GM19395 (cell line): ENCODE data around the gene BOLA1.
"Not testable (repeated sequence)": the region's sequence is repeated elsewhere in the genome, so short reads cannot be mapped to it uniquely, and the experiment has no call there.

Experiments
- ATAC-seq: cut with Tn5 transposase; IDR thresholded peaks from one replicate; pipeline ENCODE4 v1.9.1; 2021; ENCODE audit warnings: mild to moderate bottlenecking, moderate library complexity; ENCODE audit not compliant: unreplicated experiment

BOLA1 gene

DNA sequence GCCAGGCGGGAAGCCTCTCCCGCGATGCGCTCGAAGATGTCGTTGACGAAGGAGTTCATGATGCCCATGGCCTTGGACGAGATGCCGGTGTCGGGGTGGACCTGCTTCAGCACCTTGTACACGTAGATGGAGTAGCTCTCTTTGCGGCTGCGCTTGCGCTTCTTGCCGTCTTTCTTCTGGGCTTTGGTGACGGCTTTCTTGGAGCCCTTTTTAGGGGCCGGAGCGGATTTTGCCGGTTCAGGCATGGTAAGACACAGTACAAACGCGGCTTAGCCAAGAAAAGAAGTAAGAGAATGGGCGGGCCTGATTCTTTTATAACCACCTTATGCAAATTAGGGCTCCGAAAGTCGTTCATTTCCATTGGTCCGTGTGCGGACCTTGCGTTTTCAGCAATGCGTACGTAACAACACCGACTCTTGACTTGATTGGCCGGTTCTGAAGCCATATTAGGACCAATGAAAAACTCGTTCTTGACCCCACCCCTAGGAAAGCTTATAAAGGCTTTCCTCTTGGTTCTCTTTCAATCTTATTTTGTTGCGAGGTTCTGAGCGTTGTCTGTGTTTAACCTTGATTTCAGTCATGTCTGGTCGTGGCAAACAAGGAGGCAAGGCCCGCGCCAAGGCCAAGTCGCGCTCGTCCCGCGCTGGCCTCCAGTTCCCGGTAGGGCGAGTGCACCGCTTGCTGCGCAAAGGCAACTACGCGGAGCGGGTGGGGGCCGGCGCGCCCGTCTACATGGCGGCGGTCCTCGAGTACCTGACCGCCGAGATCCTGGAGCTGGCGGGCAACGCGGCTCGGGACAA is 12.8 kb upstream of the BOLA1 start:
- ATAC-seq, result peak; percentile 68

GRCh38 chr1:149887196-149887455 is 12.2 kb upstream of the BOLA1 start:
- ATAC-seq, result not testable (repeated sequence)

DNA sequence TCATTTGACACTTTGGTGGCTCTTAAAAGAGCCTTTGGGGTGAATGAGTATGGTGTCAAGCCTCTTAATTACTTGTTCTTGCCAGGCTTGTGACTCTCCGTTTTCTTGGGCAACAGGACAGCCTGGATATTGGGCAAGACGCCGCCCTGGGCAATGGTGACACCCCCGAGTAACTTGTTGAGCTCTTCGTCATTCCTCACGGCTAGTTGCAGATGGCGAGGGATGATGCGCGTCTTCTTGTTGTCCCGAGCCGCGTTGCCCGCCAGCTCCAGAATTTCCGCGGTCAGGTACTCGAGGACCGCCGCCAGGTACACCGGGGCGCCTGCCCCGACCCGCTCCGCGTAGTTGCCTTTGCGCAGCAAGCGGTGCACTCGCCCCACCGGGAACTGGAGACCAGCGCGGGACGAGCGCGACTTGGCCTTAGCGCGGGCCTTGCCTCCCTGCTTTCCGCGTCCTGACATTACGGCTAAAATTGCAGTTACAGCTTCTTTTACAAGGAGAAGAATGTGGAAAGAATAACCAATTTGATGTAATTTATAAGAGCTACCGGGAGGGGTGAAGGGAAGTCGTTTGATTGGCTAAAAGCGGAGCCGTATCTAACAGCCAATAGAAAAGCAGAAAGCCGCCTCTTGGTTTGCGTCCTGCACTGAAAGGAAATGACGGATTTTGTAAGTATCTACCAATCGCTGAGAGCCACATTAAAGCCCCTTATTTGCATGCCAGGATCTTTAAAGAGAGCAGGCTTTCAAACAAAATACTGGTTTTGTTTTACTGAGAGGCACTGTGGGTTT is 11.7 kb upstream of the BOLA1 start:
- peak; percentile 55 for ATAC-seq

DNA sequence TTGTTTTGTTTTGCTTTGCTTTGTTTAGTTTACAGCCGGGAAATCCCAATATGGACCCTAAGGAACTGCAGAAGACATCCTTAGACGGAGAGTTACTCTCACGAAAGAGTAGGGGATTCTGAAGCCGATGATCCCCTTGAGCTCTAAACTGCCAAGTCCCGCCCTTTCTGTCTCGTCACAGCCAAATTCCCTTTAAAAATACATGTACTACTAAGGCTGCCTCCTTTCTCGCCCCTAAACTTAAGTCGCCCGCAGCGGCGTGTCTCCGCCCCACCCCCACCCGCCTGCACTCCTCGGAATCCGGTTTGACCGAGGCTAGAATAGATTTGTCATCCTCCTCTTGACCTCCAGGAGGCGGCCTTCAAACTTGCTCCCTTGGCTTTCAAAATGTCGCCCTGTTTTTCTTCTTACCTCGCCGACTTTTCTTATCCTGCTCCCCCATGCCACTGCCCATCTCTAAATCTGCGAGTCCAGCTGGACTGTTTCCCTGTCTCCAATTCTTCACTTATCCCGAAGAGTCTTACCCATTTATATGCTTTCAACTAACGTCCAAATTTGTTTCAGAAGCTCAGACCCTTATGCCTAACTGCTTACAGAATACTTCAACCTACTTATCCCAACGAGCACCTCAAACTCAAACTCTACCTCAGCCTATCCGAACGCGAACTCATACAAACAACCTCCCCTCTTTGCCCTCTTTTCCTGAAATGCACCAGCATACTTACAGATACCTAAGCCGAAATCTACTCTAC is 10.9 kb upstream of the BOLA1 start:
- peak; percentile 29 for ATAC-seq

GRCh38 chr1:149888999-149889289 is 10.4 kb upstream of the BOLA1 start:
- no peak for ATAC-seq

GRCh38 chr1:149896575-149896974 is 2.8 kb upstream of the BOLA1 start:
- no peak for ATAC-seq

DNA sequence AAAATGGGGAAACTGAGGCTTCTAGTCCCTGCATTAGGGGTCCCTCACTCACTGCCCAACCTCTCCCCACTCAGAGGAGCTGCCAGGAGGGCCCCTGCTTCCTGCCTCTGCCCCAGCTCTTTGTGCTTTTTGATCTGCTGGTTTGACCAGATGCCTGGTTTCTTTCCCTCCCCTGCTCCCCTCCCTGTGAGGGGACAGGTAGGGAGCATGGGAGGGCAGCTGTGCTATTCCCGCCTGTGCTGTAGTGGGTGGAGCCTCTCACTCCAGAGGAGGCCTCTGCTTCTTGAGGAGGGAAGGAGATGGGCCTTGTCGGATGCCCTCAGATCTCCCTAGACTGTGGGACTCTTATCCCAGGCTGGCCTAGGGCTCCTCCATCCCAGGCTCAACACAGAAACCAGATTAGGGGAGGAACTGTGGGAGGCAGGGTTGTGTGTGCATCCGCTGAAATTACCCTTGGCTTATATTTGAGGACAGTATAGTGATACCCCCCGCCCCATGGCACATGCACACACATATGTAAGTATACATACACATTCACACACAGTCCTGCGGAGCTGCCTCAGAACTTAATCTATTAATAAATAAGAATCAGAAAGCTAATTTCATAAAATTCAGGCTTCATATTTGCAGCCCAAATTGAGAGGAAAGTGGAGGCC is 4.6 kb downstream of the BOLA1 start:
- ATAC-seq, result no peak

GRCh38 chr1:149906570-149907075 is 7.3 kb downstream of the BOLA1 start:
- ATAC-seq, result no peak

DNA sequence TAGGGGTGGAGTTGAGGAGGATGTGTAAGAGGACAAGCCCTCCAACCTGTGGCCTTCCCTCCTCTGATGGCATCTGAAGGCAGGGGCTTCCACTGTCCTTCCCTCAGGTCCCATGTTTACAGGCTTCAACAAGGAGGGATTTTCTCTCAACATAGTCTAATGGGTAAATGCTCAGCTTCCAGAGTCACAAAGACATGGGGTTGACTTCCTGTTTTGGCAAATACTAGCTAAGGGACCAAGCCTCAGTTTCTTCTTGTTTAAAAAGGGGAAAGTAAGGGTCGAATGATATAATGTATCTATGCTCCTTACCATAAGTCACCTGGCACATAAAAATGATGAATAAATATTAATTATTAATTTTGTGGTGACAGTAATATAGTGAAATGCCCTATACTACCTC is 15.2 kb downstream of the BOLA1 start:
- no peak for ATAC-seq

GRCh38 chr1:149915429-149916192 is 16.2 kb downstream of the BOLA1 start:
- no peak for ATAC-seq

DNA sequence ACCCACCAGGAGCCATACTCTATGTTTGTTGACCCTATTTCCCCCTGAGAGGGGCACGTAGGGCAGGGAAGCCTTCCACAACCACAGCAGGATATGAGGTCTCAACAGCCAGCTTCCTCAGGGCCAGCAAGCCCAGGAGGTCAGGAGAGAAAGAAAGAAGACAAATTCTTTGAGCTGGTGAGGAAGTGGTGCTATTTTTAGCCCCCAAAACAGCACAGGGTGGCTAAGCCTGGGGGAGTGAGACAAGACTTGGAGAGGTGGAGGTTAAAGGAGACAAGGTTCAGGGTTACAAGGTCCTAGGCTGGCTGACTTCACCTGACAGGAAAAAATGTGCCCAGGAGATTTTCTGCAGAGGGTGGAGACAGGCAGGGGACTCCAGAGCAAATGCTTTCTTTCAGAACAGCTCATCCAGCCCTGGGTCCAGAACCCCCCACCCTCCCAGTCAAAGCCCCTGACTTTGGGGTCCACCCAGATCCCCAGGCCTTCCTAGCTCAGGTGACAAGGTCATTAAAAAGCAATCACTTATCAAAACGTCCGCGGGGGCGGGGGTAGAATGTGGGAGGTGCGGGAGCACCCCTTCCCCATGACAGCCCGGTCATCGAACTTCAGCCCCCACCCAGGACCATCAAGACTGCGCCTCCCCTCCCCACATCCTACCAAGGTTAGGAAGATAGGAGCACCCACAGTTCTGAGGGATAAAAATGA is 17.0 kb downstream of the BOLA1 start:
- no peak for ATAC-seq

GRCh38 chr1:149916898-149917252 is 17.5 kb downstream of the BOLA1 start:
- no peak for ATAC-seq

DNA sequence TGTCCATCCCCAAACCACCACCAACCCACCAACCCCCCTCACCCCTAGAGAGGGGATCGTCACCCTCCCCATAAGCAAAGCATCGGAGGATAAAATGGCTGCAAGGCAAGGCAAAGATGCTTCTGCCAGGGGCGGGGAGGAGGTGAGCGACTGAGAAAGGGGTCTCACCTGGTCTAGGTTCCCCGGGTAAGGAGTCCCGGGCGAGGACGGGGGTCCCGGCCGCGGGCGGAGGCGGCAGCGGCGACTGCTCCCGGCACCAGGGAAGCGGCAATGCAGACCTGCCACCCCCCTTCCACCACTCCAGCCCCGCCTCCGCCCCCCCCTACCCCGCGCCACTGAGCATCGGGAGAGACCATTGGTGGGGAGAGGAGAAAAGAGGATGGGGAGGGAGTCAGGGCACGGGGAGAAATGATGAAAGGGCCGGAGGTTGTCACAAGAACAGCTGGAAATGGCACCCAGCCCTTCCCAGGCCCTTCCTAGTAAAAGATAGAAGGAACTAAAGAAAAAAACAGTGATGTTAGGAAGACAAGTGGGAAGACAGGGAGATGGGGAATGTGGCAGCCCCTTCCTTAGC is 18.3 kb downstream of the BOLA1 start, which contains the start of gene SV2A:
Gene SV2A, minus strand, starts transcription at position 274 of the 574 bp plus-strand sequence. CDS start 4,004 bp downstream, outside the sequence.
- ATAC-seq, result no peak

DNA sequence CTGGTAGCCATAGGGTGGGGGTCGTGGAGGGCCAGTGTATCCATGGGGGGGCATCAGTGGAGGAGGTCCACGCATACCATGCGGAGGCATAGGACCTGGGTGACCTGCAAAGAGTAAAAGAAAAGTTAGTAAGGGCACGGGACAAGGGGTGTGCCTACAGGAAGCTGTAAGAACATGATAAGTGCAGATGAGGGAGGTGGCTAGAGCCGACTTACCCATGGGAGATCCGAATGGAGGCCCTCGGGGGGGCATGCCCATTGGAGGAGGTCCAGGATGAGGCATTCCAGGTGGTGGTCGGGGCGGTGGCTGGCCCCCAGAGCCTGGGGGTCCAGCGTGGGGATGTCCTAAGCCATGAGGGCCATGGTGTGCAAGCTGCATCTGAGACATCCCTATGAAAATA is 24.3 kb downstream of the BOLA1 start:
- ATAC-seq, result no peak

GRCh38 chr1:149925345-149925744 is 26.0 kb downstream of the BOLA1 start:
- ATAC-seq, result no peak

DNA sequence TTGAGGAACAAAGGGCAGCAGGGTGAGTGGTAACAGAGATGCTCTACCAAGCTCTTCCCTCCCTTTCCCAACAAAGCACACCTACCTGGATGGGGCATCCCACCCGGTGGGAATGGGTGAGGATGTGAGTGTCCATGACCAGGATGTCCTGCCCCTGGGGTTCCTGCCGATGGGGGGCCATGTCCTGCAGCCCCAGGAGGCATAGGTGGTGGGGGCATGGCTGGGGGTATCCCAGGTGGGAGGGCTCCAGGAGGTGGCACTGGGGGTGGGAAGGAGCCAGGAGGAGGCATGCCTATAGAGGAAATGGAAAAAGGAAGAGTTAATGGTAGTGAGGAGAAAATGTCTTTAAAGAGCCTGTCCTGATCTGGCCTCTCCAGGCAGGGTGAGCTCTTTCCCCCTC is 26.4 kb downstream of the BOLA1 start:
- ATAC-seq, result no peak

DNA sequence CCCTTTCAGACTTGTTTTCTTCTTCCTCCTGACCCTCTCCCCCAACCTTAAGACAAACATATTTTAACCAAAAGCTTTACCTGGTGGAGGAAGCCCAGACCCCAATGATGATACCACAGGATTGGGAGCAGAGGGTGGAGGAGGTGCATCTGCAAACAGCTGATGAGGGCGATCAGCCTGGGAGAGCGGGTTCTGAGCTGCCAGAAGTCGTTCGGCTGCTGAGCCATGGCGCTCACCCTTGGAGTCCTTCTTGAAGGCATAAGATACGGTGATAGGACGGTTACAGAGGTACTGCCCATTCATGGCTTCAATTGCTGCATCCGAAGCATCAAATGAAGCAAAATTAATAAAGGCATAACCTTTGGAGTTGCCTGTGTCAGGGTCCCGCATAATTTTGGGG is 26.9 kb downstream of the BOLA1 start:
- no peak for ATAC-seq

DNA sequence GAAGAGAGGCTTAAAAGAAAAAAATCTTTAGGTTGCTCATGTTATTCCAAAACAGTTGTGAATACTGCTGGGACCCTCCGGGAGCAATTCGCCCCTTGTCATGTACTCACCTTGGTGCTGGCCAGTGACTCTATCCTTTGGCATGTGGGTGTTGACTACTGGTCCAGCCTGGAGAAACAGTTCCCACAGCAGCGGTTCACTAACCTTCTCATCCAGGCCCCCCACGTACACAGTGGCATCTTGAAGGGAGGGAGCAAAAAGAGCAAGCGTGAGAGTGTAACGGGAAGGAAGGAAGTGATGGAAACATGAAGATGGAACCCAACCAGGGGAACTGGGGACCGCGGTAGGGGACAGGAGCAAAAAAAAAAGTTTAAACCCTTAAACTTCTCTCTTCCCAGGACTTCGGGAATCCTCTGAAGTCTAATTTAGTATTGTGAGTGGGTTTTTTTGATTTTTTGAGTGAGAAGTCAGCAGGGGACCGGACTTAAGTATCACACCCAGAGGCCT is 27.7 kb downstream of the BOLA1 start:
- ATAC-seq, result no peak
